GM23248 (cell line): ENCODE measurements around the gene PGPEP1. TPM values are rescaled to one million over a fixed set of nuclear protein-coding genes. Genes with fewer than 3 reads are reported as not detected.

ENCODE experiments used
- DNase-seq: peaks from one replicate; pipeline ENCODE4 v3.0.0-alpha.2; 2015
- H2AFZ ChIP-seq: fragments of 200-600 bp; sonication (generic); 2 replicates; pipeline ENCODE4 v1.6.1; 2016; ENCODE audit warnings: antibody characterized with exemption
- H3F3A ChIP-seq: fragments of 200-600 bp; sonication (generic); 2 replicates; pipeline ENCODE4 v1.6.1; 2016; ENCODE audit warnings: mild to moderate bottlenecking, antibody characterized with exemption, mixed run types; ENCODE audit not compliant: insufficient read depth
- H3K27ac ChIP-seq: fragments of 200-600 bp; sonication (generic); 2 replicates; pipeline ENCODE4 v1.5.1; 2016; ENCODE audit warnings: mild to moderate bottlenecking
- H3K27me3 ChIP-seq: fragments of 200-600 bp; sonication (generic); replicated peaks from 2 replicates; pipeline ENCODE4 v1.6.1; 2016; ENCODE audit warnings: mild to moderate bottlenecking; ENCODE audit not compliant: insufficient read depth
- H3K36me3 ChIP-seq: fragments of 200-600 bp; sonication (generic); 2 replicates; pipeline ENCODE4 v1.6.1; 2016; ENCODE audit warnings: low read depth, mild to moderate bottlenecking
- H3K4me1 ChIP-seq: fragments of 200-600 bp; sonication (generic); 2 replicates; pipeline ENCODE4 v1.6.1; 2016; ENCODE audit warnings: mild to moderate bottlenecking; ENCODE audit not compliant: insufficient read depth
- H3K4me2 ChIP-seq: fragments of 200-600 bp; sonication (generic); one replicate; pipeline ENCODE4 v1.6.1; 2016; ENCODE audit warnings: mild to moderate bottlenecking; ENCODE audit not compliant: unreplicated experiment
- H3K4me3 ChIP-seq: fragments of 200-600 bp; sonication (generic); 2 replicates; pipeline ENCODE4 v1.5.1; 2016; ENCODE audit warnings: mild to moderate bottlenecking
- H3K79me2 ChIP-seq: fragments of 200-600 bp; sonication (generic); 2 replicates; pipeline ENCODE4 v1.6.1; 2016; ENCODE audit warnings: mild to moderate bottlenecking; ENCODE audit not compliant: insufficient read depth
- H3K9ac ChIP-seq: fragments of 200-600 bp; sonication (generic); 2 replicates; pipeline ENCODE4 v1.6.1; 2016; ENCODE audit warnings: mild to moderate bottlenecking
- H3K9me2 ChIP-seq: fragments of 200-600 bp; sonication (generic); 2 replicates; pipeline ENCODE4 v1.6.1; 2016; ENCODE audit warnings: mixed run types, mild to moderate bottlenecking, moderate library complexity; ENCODE audit not compliant: insufficient read depth
- H3K9me3 ChIP-seq: fragments of 200-600 bp; sonication (generic); one replicate; pipeline ENCODE4 v1.6.1; 2017; ENCODE audit warnings: low read depth
- H4K20me1 ChIP-seq: fragments of 200-600 bp; sonication (generic); 2 replicates; pipeline ENCODE4 v1.6.0; 2016; ENCODE audit not compliant: insufficient read depth
- EZH2 ChIP-seq: fragments of 200-600 bp; sonication (generic); IDR thresholded peaks from 2 replicates; pipeline ENCODE4 v1.6.1; 2018; ENCODE audit warnings: antibody characterized with exemption, mild to moderate bottlenecking; ENCODE audit not compliant: insufficient read depth, poor library complexity, severe bottlenecking
- EZH2phosphoT487 ChIP-seq: fragments of 200-600 bp; sonication (generic); IDR thresholded peaks from 2 replicates; pipeline ENCODE4 v1.6.1; 2018; ENCODE audit warnings: antibody characterized with exemption, moderate library complexity, mild to moderate bottlenecking, low read depth; ENCODE audit not compliant: insufficient read depth
- WGBS, 2 experiments: methylation state at CpG; one replicate each; pipeline ENCODE4 v1.1.6; 2015 to 2017; ENCODE audit warnings: low lambda C conversion rate in 2 of 2, low coverage in 1 of 2; ENCODE audit errors: missing lambda C conversion rate in 2 of 2; 5-methylcytosine and 5-hydroxymethylcytosine counted together
- in situ Hi-C: fragments of 300-500 bp; cut with MboI; formaldehyde crosslinking; loops from 2 replicates; pipeline ENCODE4 v1.15.0; 2020
- polyA plus RNA-seq: library from polyadenylated mRNA; unstranded; fragments of >200 nt; fragmentation: Nextera tagmentation; extraction: Ambion mirVana; gene quantifications from 2 replicates; pipeline ENCODE4 v1.2.1, GENCODE V29; 2016
- total RNA-seq: library from RNA; depleted of rRNA; stranded (reverse); fragments of >200 nt; shearing (Covaris generic); gene quantifications from 2 replicates; pipeline ENCODE4 v1.2.3, GENCODE V29; 2014

Gene PGPEP1
- total and polyA plus RNA-seq, 2 experiments from 2014 or later = 12.0 to 14.5 TPM

GRCh38 chr19:18295034-18295451, 45.4 kb upstream of the PGPEP1 start:
- no peaks in the 10 kb centered on the region for H3K36me3 ChIP-seq
- H3K79me2 ChIP-seq = no peaks in the 10 kb centered on the region
- in situ Hi-C loops = no loop called here
- DNase-seq = no peak
- H3K4me2 ChIP-seq = no peak overlapping the region
- H3K27me3 ChIP-seq = no peaks in the 10 kb centered on the region
- H3K9ac ChIP-seq = no peak overlapping the region
- no peaks in the 10 kb centered on the region for H3K9me2 ChIP-seq
- H3K4me3 ChIP-seq = no peak overlapping the region
- H3K4me1 ChIP-seq = peaks cover 23% of the 10 kb centered on the region
- H4K20me1 ChIP-seq = no peaks in the 10 kb centered on the region
- H3F3A ChIP-seq = peaks cover 32% of the 10 kb centered on the region
- no peaks in the 10 kb centered on the region for H3K9me3 ChIP-seq
- WGBS, 2 experiments = 85 to 100% methylated on average over 1 to 4 of the region's 4 CpGs
- no peak for TF ChIP-seq EZH2phosphoT487
- TF ChIP-seq EZH2 = no peak
- no peak overlapping the region for H2AFZ ChIP-seq
- H3K27ac ChIP-seq = no peak overlapping the region

DNA sequence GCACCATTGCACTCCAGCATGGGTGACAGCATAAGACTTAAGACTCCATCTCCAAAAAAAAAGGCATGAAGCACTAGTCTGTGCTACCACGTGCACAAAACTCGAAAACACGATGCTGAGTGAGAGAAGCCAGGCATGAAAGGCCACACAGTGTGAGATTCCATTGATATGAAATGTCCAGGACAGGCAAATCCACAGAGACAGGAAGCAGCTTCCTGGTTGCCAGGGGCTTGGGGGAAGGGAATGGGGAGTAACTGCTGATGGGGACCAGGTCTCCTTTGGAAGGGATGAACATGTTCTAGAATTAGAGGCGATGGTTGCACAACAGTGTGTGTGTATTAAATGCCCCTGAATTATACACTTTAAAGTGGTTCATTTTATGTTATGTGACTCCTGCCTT, 43.1 kb upstream of the PGPEP1 start:
- DNase-seq = peak; percentile 27
- no peaks in the 10 kb centered on the region for H3K9me2 ChIP-seq
- no peak overlapping the region for H3K27ac ChIP-seq
- H2AFZ ChIP-seq = no peak overlapping the region
- H3F3A ChIP-seq = peaks cover 20% of the 10 kb centered on the region
- in situ Hi-C loops = no loop called here
- no peak overlapping the region for H3K4me3 ChIP-seq
- H3K4me2 ChIP-seq = no peak overlapping the region
- 38 to 44% methylated on average over 4 of the region's 4 CpGs for WGBS, 2 experiments
- H4K20me1 ChIP-seq = no peaks in the 10 kb centered on the region
- peaks cover 25% of the 10 kb centered on the region for H3K4me1 ChIP-seq
- no peaks in the 10 kb centered on the region for H3K36me3 ChIP-seq
- no peaks in the 10 kb centered on the region for H3K79me2 ChIP-seq
- H3K27me3 ChIP-seq = no peaks in the 10 kb centered on the region
- no peak overlapping the region for H3K9ac ChIP-seq
- TF ChIP-seq EZH2 = no peak
- no peak for TF ChIP-seq EZH2phosphoT487
- no peaks in the 10 kb centered on the region for H3K9me3 ChIP-seq

- peak; percentile 64 for DNase-seq
- Histone ChIP-seq H3K9ac (no peak overlapping the region), H3K27ac (peak overlapping the region; percentile 32; the same call in 1 of the 2 replicates), H3F3A (peaks cover 25% of the 10 kb centered on the region), H3K4me2 (no peak overlapping the region), H2AFZ (peak overlapping the region; percentile 39; the same call in 1 of the 2 replicates), H3K4me3 (no peak overlapping the region), H3K36me3 (no peaks in the 10 kb centered on the region), H3K9me2 (no peaks in the 10 kb centered on the region), H4K20me1 (no peaks in the 10 kb centered on the region), H3K9me3 (no peaks in the 10 kb centered on the region), H3K79me2 (no peaks in the 10 kb centered on the region), H3K27me3 (no peaks in the 10 kb centered on the region), H3K4me1 (peaks cover 24% of the 10 kb centered on the region)
- in situ Hi-C loops = no loop called here
- TF ChIP-seq EZH2phosphoT487 (no peak), EZH2 (no peak)
- WGBS, 2 experiments = 55 to 56% methylated on average over 6 of the region's 6 CpGs
Measured at GRCh38 chr19:18298601-18299000, 41.8 kb upstream of the PGPEP1 start.

- TF ChIP-seq EZH2phosphoT487 (no peak), EZH2 (no peak)
- no peaks in the 10 kb centered on the region for H3K27me3 ChIP-seq
- no peaks in the 10 kb centered on the region for H3K9me3 ChIP-seq
- no peaks in the 10 kb centered on the region for H3K36me3 ChIP-seq
- no peak overlapping the region for H3K27ac ChIP-seq
- no peaks in the 10 kb centered on the region for H3K9me2 ChIP-seq
- no peaks in the 10 kb centered on the region for H4K20me1 ChIP-seq
- no peaks in the 10 kb centered on the region for H3K79me2 ChIP-seq
- no peak overlapping the region for H3K4me3 ChIP-seq
- WGBS, 2 experiments = 88 to 90% methylated on average over 9 of the region's 9 CpGs
- no peak overlapping the region for H3K4me2 ChIP-seq
- peaks cover 33% of the 10 kb centered on the region for H3K4me1 ChIP-seq
- peaks cover 31% of the 10 kb centered on the region for H3F3A ChIP-seq
- no peak overlapping the region for H2AFZ ChIP-seq
- no peak overlapping the region for H3K9ac ChIP-seq
- no peak for DNase-seq
- in situ Hi-C loops = no loop called here
Measured at GRCh38 chr19:18299654-18300053, 40.7 kb upstream of the PGPEP1 start.
